ENCODE measurements around the gene PPP1R16B. TPM values are rescaled to one million over a fixed set of nuclear protein-coding genes. Genes with fewer than 3 reads are reported as not detected.

PPP1R16B gene
- total and polyA plus RNA-seq, 2 of the 8 experiments (the other 6 are each of a cell fraction or from before 2014, with no cell fraction given), result 2.6 to 8.9 TPM

GRCh38 chr20:38917657-38918056 is 112.2 kb downstream of the PPP1R16B start:
- CTCF ChIA-PET (ENCODE audit: partially characterized antibody), result interaction anchor here (1.5 to 2.2 kb wide), 3 partner anchors 9 to 267 kb away, joined by 4 to 11 read pairs (median 4); partner anchors contain the start of gene FAM83D
- 100% methylated on average over 3 of the region's 4 CpGs; no CpG with 5 or more reads in 1 of the 2 experiments for WGBS, 2 experiments (ENCODE audit: extremely low coverage in 1 of 2, insufficient coverage in 1 of 2, insufficient read length in 1 of 2, insufficient replicate concordance in 2 of 2, low coverage in 1 of 2, low lambda C conversion rate in 2 of 2, missing lambda C conversion rate in 1 of 2)

More at GRCh38 chr20:38917657-38918056, 112.2 kb downstream of the PPP1R16B start:
- Histone ChIP-seq H4K20me1 (replicated peaks in 1 of 2; ENCODE audit: control insufficient read depth in 1 of 2, insufficient read depth in 2 of 2, low read length in 2 of 2) (no peaks in the 10 kb centered on the region), H3K9ac (replicated peaks in 1 of 4; ENCODE audit: extremely low read depth in 1 of 4, low read depth in 3 of 4, low read length in 3 of 4) (no peak overlapping the region), H4K8ac (ENCODE audit: extremely low read depth, insufficient read depth, low read length) (no peak overlapping the region), H3K9me3 (ENCODE audit: insufficient read depth in 2 of 2, low read depth in 1 of 2, low read length in 1 of 2) (no peaks in the 10 kb centered on the region), H3K18ac (ENCODE audit: extremely low read depth, low read length) (no peak overlapping the region), H2BK12ac (ENCODE audit: low read depth, low read length) (no peak overlapping the region), H2BK120ac (replicated peaks; ENCODE audit: low read depth, low read length) (no peak overlapping the region), H2AFZ (ENCODE audit: low read length) (no peak overlapping the region), H2BK20ac (ENCODE audit: low read length) (no peak overlapping the region), H3K27ac (ENCODE audit: low read depth, low read length) (no peak overlapping the region), H3K56ac (replicated peaks; ENCODE audit: insufficient read length, low read depth, low read length) (no peak overlapping the region), H3K23ac (ENCODE audit: insufficient read length) (no peak overlapping the region), H4K91ac (replicated peaks; ENCODE audit: insufficient read length, low read length) (no peak overlapping the region), H3K4me3 (ENCODE audit: extremely low read depth in 1 of 4, insufficient read depth in 2 of 4, low read depth in 3 of 4, low read length in 4 of 4) (no peak overlapping the region), H3K23me2 (ENCODE audit: low read depth, low read length) (no peaks in the 10 kb centered on the region), H3K14ac (ENCODE audit: insufficient read length) (no peak overlapping the region), H3K4me1 (replicated peaks in 1 of 4; ENCODE audit: control insufficient read depth in 3 of 4, insufficient read depth in 4 of 4, low read length in 3 of 4) (no peaks in the 10 kb centered on the region; a peak in 1 of 7 replicates), H2BK15ac (ENCODE audit: low read length) (no peak overlapping the region), H3K27me3 (replicated peaks in 1 of 4; ENCODE audit: control insufficient read depth in 3 of 4, extremely low read depth in 1 of 4, insufficient read depth in 3 of 4, low read length in 3 of 4) (no peaks in the 10 kb centered on the region; a peak in 1 of 7 replicates), H2AK5ac (ENCODE audit: low read depth, low read length) (no peak overlapping the region), H3K4ac (replicated peaks; ENCODE audit: insufficient read length, low read depth, low read length) (no peak overlapping the region), H2BK5ac (ENCODE audit: low read depth, low read length) (no peak overlapping the region), H4K5ac (ENCODE audit: insufficient read length, low read depth, low read length) (no peak overlapping the region), H3K36me3 (ENCODE audit: control insufficient read depth in 2 of 4, insufficient read depth in 4 of 4, low read length in 3 of 4) (no peaks in the 10 kb centered on the region; a peak in 2 of 8 replicates), H3K4me2 (ENCODE audit: insufficient read depth in 1 of 2, low read depth in 2 of 2, low read length in 2 of 2) (no peak overlapping the region), H3K79me2 (ENCODE audit: control insufficient read depth in 1 of 2, insufficient read depth in 2 of 2, low read length in 2 of 2) (no peaks in the 10 kb centered on the region), H3K79me1 (ENCODE audit: low read depth, low read length) (no peaks in the 10 kb centered on the region)
- FAIRE-seq (no peak), DNase-seq (ENCODE audit: low read depth in 1 of 2, low spot score in 2 of 2) (no peak)
- POLR2A ChIA-PET (ENCODE audit: partially characterized antibody), result interaction anchor here (0.7 to 2.2 kb wide), 3 partner anchors 9 to 423 kb away, joined by 3 to 6 read pairs (median 6); partner anchors contain the start of genes DHX35 and FAM83D
- TF ChIP-seq E2F6 (IDR thresholded peaks at IDR 0.05) (no peak), ATF3 (IDR thresholded peaks at IDR 0.05; ENCODE audit: insufficient read depth, low read depth, low read length) (no peak), RXRA (IDR thresholded peaks at IDR 0.05; ENCODE audit: insufficient read depth, low read depth, low read length) (no peak), HDAC6 (IDR thresholded peaks at IDR 0.05; ENCODE audit: low read depth, low read length) (no peak), NRF1 (IDR thresholded peaks at IDR 0.05; ENCODE audit: low read depth, low read length) (no peak), CREB1 (IDR thresholded peaks at IDR 0.05) (no peak)
